HG03103 (cell line): ENCODE measurements around the gene ZNF74.
"Not testable (repeated sequence)": the region's sequence is repeated elsewhere in the genome, so short reads cannot be mapped to it uniquely, and the experiment has no call there.

Source experiments
- ATAC-seq: cut with Tn5 transposase; IDR thresholded peaks from one replicate; pipeline ENCODE4 v1.9.1; 2021; ENCODE audit warnings: low read depth; ENCODE audit not compliant: unreplicated experiment

The ZNF74 gene

DNA sequence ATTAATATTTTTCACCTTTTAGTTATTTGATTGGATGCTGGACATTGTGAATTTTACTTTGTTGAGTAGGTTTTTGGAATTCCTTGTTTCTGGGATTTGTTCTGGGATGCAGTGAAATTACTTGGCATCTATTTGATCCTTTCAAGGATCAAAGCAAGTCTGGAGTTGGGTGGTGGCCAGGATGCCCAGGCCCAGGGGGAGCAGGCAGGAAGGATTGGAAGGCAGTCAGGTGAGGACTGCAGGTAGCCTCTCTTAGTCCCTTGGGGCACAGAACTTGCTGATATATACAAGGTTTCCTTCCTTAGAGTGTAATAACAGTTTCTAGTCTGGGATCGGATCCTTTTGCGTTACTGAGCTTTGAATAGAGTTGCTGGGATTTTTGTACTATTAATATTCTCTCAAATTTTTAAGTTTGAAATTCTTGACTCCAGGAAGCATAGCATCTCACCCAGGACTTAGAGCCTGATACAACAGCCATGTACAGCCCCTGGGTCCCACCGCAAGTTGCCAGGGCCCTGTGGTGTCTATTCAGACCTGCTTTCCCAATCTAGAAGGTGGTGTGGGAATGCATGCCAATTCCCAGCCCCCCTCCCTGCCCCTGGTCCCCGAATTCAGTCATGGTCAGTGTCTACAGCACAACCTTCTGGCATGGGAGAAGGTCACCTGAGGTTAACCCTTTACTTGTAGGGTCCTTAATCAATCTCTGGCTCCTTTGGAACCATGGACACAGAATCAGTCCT is 6.1 kb downstream of the ZNF74 start:
- ATAC-seq: no peak

DNA sequence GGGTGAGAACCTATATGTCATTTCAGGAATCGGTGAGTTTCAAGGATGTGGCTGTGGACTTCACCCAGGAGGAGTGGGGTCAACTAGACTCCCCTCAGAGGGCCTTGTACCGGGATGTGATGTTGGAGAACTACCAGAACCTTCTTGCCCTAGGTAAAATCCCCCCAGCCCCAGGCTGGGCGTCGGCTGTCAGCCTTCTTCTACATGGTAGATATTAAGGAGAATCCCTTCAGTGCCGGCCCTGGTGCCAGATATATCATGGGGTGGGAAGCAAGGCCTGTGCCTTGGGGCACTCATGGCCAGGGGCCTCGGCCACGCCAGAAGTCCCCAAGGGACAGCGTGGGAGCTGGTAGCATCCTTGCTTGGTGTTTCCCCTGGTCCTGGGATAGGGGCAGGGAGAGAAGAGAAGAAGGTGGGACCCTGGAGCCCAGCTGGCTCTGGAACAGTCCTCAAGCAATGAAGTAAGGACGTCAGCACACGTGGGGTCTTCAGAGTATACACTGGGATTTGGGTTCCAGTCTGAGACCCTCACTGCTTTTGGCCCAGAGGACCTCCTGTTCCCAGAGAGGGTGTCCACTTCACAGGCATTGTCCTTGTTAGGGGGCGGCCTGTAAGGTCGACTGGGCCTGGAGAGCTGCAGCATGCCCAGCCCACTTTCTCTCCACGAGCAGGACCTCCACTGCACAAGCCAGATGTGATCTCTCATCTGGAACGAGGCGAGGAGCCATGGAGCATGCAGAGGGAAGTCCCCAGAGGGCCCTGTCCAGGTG is 6.8 kb downstream of the ZNF74 start:
- ATAC-seq: no peak

- ATAC-seq: no peak
Measured at GRCh38 chr22:20401376-20402014, 7.5 kb downstream of the ZNF74 start.

DNA sequence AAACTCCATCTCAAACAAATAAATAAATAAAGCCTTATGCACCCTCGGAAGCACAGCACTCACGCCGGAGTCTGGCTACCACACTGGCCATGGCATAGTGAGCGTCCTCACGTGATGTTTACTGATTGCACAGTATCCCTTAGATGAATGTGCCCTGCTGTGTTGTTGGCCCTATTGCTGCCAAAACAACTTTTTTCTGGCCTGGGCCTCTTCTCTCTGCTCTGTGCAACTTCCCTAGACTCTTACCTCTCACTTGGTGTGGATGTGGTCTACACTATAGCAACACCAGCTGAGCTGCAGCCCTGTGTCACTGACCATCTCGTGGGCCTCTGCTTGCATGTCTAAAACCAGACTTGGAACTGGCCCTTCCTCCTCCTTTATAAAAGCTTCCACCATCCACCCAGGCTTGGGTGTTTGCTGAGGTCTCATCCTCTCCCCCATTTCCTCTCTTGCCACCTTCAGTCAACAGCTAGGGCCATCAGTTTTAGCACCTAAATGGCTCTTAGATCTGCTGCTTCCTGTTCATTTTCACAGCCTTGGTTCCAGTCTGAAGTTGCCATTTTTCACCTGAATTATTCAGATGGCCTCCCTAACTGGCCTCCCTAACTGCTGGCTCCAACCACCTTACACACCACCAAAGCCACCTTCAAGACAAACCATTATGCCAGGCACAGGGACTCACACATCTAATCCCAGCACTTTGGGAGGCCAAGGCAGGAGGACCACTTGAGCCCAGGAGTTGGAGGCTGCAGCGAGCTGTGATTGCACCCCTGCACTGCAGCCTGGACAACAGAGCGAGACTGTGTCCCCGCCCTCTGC is 9.2 kb downstream of the ZNF74 start:
- no peak for ATAC-seq

GRCh38 chr22:20403779-20404140 is 9.8 kb downstream of the ZNF74 start:
- ATAC-seq: no peak

DNA sequence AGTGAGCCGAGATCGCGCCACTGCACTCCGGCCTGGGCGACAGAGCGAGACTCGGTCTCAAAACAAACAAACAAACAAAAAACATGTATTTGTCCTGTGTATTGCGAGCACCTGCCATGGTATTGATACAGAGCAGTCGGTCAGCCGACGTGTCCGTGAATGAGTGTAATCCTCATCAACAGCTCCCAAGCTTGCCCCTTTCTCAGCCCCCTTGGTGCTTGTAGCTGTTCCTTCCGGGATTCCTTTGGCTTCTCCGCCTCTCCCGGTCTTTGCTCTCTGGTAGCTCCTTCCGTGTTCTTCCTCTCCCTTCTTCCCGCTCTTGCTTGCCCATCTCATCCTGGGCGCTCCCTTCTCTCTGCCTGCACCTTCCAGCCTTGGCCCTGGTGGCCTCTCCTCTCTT is 10.9 kb downstream of the ZNF74 start:
- ATAC-seq: no peak

- no peak for ATAC-seq
Measured at GRCh38 chr22:20405291-20405930, 11.5 kb downstream of the ZNF74 start.

- ATAC-seq: no peak
Measured at GRCh38 chr22:20405931-20406685, 12.2 kb downstream of the ZNF74 start.

DNA sequence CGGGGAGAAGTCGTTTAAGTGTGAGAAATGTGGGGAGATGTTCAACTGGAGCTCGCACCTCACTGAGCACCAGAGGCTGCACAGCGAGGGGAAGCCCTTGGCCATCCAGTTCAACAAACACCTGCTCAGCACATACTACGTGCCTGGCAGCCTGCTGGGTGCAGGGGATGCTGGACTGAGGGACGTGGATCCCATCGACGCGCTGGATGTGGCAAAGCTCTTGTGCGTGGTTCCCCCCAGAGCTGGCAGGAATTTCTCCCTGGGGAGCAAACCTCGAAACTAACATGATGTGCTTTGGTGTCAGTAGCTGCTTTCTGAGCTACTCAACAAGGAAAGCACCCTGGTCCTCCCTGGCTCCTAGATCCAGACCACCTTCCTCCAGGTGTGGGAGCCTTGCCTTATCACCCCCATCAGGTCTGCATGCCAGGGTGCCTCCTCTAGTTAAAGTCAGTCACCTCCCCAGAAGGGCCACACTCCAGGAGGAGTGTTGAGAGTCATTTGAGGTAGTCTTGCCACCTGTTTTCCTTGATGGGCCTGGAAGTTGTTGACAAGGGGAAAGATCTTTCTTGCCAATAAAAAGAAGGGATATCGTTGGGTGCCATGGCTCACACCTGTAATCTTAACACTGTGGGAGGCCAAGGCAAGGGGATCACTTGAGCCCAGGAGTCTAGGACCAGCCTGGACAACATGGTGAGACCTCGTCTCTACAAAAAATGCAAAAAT is 12.9 kb downstream of the ZNF74 start:
- no peak for ATAC-seq

DNA sequence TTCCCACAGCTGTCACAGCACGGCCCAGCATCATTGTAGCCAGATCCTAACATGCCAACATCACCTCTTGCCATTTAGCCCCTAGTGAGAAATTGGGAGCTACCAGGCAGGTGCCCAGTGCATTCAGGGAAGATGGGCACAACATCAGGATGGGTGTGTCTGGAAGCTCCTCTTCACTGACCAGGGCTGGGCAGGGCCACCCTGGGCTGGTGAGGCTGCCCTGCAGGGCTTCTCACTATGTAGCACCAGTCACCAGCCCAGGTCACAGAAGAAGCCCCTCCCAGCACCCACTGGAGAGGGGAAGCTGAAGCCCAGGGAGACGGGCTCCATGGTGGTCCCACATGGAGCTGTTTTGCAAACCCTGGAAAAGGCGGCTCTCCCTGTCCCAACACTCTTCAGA is 13.9 kb downstream of the ZNF74 start:
- no peak for ATAC-seq

- ATAC-seq: no peak
Measured at GRCh38 chr22:20408891-20409290, 14.9 kb downstream of the ZNF74 start.

GRCh38 chr22:20409385-20409784 is 15.4 kb downstream of the ZNF74 start:
- not testable (repeated sequence) for ATAC-seq

DNA sequence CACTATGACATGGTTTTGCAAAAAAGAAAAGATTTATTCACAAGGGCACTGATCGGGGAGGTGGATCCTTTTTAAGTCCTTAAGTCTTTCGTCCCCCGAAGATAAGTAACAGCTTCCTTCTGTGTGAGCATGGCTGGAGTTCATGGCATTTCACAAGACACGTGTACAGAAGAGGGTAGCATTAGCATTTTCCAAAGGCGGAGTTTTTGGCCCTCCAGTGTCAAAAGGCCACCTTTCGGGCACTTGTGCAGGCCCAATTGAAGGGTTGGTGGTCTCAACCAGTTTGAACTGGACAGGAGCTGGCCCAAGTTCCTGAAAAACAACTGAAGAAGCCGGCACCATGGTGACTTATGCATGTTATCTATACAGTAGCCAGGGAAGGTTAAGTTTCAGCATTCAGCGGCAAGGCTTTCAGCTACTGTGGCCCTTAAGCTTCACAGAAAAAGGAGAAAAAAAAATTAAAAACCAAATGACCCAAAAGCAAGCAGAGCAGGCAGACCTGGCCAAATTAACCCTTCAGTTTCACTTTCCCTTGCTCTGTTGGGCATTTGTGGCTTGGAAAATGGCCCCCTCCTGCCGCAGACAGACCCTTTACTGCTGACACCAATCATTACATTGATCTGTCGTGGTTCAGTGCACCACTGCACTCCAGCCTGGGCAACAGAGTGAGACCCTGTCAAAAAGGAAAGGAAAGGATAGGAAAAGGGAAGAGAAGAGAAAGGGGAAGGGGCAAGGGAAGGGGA is 18.7 kb downstream of the ZNF74 start:
- ATAC-seq: no peak

DNA sequence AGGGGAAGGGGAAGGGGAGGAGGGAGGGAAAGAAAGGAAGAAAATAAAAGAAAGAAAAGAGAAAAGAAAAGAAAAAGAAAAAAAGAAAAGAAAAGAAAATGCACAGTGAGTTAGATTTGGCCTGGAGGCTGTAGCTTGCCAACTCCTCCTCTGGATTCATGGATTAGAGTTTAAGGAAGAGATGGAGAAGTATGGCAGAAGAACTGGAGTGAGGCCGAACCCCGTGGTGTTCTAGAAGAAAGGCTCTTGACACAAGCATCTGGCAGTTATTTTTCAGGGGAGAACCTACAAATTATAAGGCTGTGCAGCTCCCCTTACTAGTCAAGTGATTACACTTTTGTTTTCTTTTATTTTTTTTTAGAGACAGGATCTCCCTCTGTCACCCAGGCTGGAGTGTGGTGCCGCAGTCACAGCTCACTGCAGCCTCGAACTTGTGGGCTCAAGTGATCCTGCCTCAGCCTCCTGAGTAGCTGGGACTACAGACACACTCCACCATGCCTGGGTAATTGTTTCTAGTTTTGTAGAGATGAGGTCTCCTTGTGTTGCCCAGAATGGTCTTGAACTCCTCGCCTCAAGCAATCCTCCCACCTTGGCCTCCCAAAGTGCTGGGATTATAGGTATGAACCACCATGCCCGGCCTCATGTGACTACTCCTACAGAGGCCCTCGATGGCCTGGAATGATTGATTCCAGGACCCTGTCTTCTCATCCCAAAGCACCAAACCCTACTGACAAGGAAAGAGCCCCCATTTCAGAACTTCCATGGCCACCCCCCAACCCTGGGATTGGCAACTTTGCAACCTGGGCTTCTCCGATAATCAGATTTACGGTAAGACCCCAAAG is 19.5 kb downstream of the ZNF74 start:
- ATAC-seq: no peak

GRCh38 chr22:20414059-20414440 is 20.1 kb downstream of the ZNF74 start:
- ATAC-seq: no peak

- no peak for ATAC-seq
Measured at GRCh38 chr22:20414450-20414849, 20.5 kb downstream of the ZNF74 start.

- ATAC-seq: not testable (repeated sequence)
Measured at GRCh38 chr22:20415241-20415640, 21.3 kb downstream of the ZNF74 start.
